ENCODE results near the gene SAMD4A.

DNA sequence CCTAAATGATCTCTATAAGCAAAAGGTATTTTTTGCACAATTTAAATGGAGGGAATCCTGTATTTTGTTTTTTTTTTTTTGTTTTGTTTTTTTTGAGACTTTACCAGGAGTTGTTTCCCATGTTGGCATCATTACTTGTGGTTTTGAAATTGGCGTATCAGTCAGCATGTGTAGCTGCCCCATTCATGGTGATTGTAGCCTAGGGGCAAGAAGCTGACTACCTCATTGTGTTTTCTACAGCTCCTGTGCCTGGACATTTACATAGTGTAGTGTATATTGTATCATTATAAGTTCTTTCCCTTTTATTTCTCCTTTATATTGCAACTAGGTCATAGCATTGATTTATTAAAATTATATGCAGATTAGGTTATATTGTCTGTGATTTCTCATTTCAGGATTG is 24.5 kb downstream of the SAMD4A start:
- TF ChIP-seq POLR2A (IDR thresholded peaks at IDR 0.05; ENCODE audit: low read depth, low read length) (no peak), TAF1 (IDR thresholded peaks at IDR 0.05; ENCODE audit: low read depth, low read length) (no peak), POLR2AphosphoS5 (IDR thresholded peaks at IDR 0.05; ENCODE audit: low read depth, low read length) (no peak), SPI1 (IDR thresholded peaks at IDR 0.05; ENCODE audit: low read depth, low read length) (no peak), POU2F2 (IDR thresholded peaks at IDR 0.05; ENCODE audit: low read depth, low read length) (no peak)

Data from GM12891 (cell line).